CD14-positive monocyte (primary cell): Measurements from ENCODE around the gene ZDHHC7. TPM values are rescaled to one million over a fixed set of nuclear protein-coding genes. Genes with fewer than 3 reads are reported as not detected.
A peak's percentile ranks its signal among the peaks of the same experiment; 100 is the strongest.

ENCODE experiments used
- DNase-seq, 3 donors: peaks; one replicate each; pipeline ENCODE4 v3.0.0-alpha.2; 2011 to 2022
- H2AFZ ChIP-seq: 2 replicates; pipeline ENCODE4 v1.6.0; 2012; ENCODE audit warnings: mild to moderate bottlenecking, low read depth, low read length, inconsistent platforms; ENCODE audit not compliant: insufficient read depth, poor library complexity, severe bottlenecking
- H3K27ac ChIP-seq, 2 donors: 1 replicate in 1 of 2; 2 replicates in 1 of 2; pipeline ENCODE4 v1.5.1; 2012 to 2013; ENCODE audit warnings: low read length in 2 of 2, control low read depth in 1 of 2, inconsistent platforms in 1 of 2, low read depth in 1 of 2, mild to moderate bottlenecking in 1 of 2
- H3K27me3 ChIP-seq, 2 donors: one replicate each; pipeline versions ENCODE4 v1.6.0 to v1.6.1; 2011 to 2013; ENCODE audit warnings: low read length in 2 of 2; ENCODE audit not compliant: control insufficient read depth in 2 of 2, insufficient read depth in 2 of 2
- H3K36me3 ChIP-seq, 2 donors: replicated peaks in 1 of 2; 1 replicate in 1 of 2; 2 replicates in 1 of 2; pipeline versions ENCODE4 v1.5.1 to v1.6.1; 2012 to 2013; ENCODE audit warnings: low read length in 2 of 2, control low read depth in 1 of 2, inconsistent platforms in 1 of 2, mild to moderate bottlenecking in 1 of 2; ENCODE audit not compliant: insufficient read depth in 2 of 2, control insufficient read depth in 1 of 2
- H3K4me1 ChIP-seq, 2 donors: 1 replicate in 1 of 2; 2 replicates in 1 of 2; pipeline versions ENCODE4 v1.5.1 to v1.6.1; 2012 to 2013; ENCODE audit warnings: low read length in 2 of 2, control low read depth in 1 of 2, inconsistent platforms in 1 of 2, mild to moderate bottlenecking in 1 of 2, moderate library complexity in 1 of 2; ENCODE audit not compliant: insufficient read depth in 2 of 2, control insufficient read depth in 1 of 2
- H3K4me2 ChIP-seq: replicated peaks from 2 replicates; pipeline ENCODE3; 2012; ENCODE audit warnings: low read length, moderate library complexity, mild to moderate bottlenecking; ENCODE audit not compliant: poor library complexity, severe bottlenecking; ENCODE audit errors: extremely low read depth
- H3K4me3 ChIP-seq, 3 experiments: fragments of 200-600 bp in 1 of 3; sonication (generic) in 1 of 3; replicated peaks in 1 of 3; 1 replicate in 2 of 3; 2 replicates in 1 of 3; pipeline ENCODE4 v1.5.1; 2011 to 2013; ENCODE audit warnings: low read length in 3 of 3, mild to moderate bottlenecking in 3 of 3, control low read depth in 2 of 3, low read depth in 2 of 3, inconsistent platforms in 1 of 3, moderate library complexity in 1 of 3
- H3K79me2 ChIP-seq: 2 replicates; pipeline ENCODE4 v1.6.0; 2012; ENCODE audit warnings: mild to moderate bottlenecking, control low read depth, inconsistent platforms, low read length, moderate library complexity; ENCODE audit not compliant: insufficient read depth
- H3K9ac ChIP-seq: 2 replicates; pipeline ENCODE4 v1.6.0; 2017; ENCODE audit warnings: low read length, mild to moderate bottlenecking; ENCODE audit not compliant: insufficient read depth, poor library complexity, severe bottlenecking
- H3K9me3 ChIP-seq, 2 donors: replicated peaks in 1 of 2; 1 replicate in 1 of 2; 2 replicates in 1 of 2; pipeline versions ENCODE4 v1.5.1 to v1.6.1; 2012 to 2013; ENCODE audit warnings: low read length in 2 of 2, control low read depth in 1 of 2; ENCODE audit not compliant: control insufficient read depth in 1 of 2, insufficient read depth in 1 of 2
- H4K20me1 ChIP-seq: 2 replicates; pipeline ENCODE4 v1.6.0; 2012; ENCODE audit warnings: mild to moderate bottlenecking, low read length, control low read depth, moderate library complexity; ENCODE audit not compliant: insufficient read depth
- H3K27ac Mint-ChIP-seq, 7 donors: one replicate each; pipeline ENCODE4 v1.8.0; 2020; ENCODE audit warnings: mild to moderate bottlenecking in 7 of 7, mixed read lengths in 7 of 7, moderate library complexity in 6 of 7, inconsistent platforms in 2 of 7
- H3K27me3 Mint-ChIP-seq, 3 donors: one replicate each; pipeline ENCODE4 v1.8.0; 2021 to 2022; ENCODE audit warnings: low read depth in 3 of 3, mild to moderate bottlenecking in 3 of 3, mixed read lengths in 3 of 3, moderate library complexity in 3 of 3, inconsistent platforms in 1 of 3
- H3K36me3 Mint-ChIP-seq, 2 donors: one replicate each; pipeline ENCODE4 v1.8.0; 2020; ENCODE audit warnings: mixed read lengths in 2 of 2, inconsistent platforms in 1 of 2, mild to moderate bottlenecking in 1 of 2
- H3K4me1 Mint-ChIP-seq: one replicate; pipeline ENCODE4 v1.8.0; 2020; ENCODE audit warnings: mild to moderate bottlenecking, mixed read lengths
- H3K4me3 Mint-ChIP-seq, 2 donors: one replicate each; pipeline ENCODE4 v1.8.0; 2020; ENCODE audit warnings: mild to moderate bottlenecking in 2 of 2, mixed read lengths in 2 of 2, moderate library complexity in 1 of 2
- H3K9me3 Mint-ChIP-seq, 7 donors: one replicate each; pipeline ENCODE4 v1.8.0; 2020 to 2022; ENCODE audit warnings: mixed read lengths in 7 of 7, mild to moderate bottlenecking in 6 of 7, moderate library complexity in 6 of 7, inconsistent platforms in 2 of 7
- CTCF ChIP-seq: fragments of 200-600 bp; IDR thresholded peaks from one replicate; pipeline ENCODE4 v1.8.0; 2022; ENCODE audit warnings: antibody characterized with exemption, mild to moderate bottlenecking
- WGBS: methylation state at CpG from one replicate; pipeline ENCODE4 v1.1.5; 2013; ENCODE audit warnings: missing lambda C conversion rate; ENCODE audit not compliant: insufficient coverage; 5-methylcytosine and 5-hydroxymethylcytosine counted together
- intact Hi-C, 2 donors: fragments of 100-400 bp; cut with micrococcal nuclease; formaldehyde crosslinking; loops; one replicate each; pipeline versions ENCODE4 v1.15.0 to v1.15.1; 2023
- polyA plus RNA-seq, 3 donors: library from polyadenylated mRNA; depleted of rRNA in 1 of 3; unstranded in 2 of 3; stranded (reverse) in 1 of 3; fragments of 300-500 nt in 2 of 3; fragments of >200 nt in 1 of 3; fragmentation: Illumina TruSeq in 2 of 3; gene quantifications; 1 replicate in 2 of 3; 2 replicates in 1 of 3; pipeline ENCODE4 v1.2.3, GENCODE V29; 2012 to 2021

ZDHHC7 gene
- polyA plus RNA-seq, 3 donors: 99.7 to 189 (median 129) TPM

- Histone ChIP-seq H3K4me2 (peak overlapping the region; percentile 55), H3K27ac (peak overlapping the region; percentile 84 to 91), H3K4me3 (peak overlapping the region in 1 of 3 experiments; percentile 46), H3K79me2 (peaks cover 89% of the 10 kb centered on the region), H3K9me3 (no peaks in the 10 kb centered on the region), H4K20me1 (peaks cover 67% of the 10 kb centered on the region), H3K36me3 (peaks cover 71 to 87% of the 10 kb centered on the region in 2 donors), H3K27me3 (no peaks in the 10 kb centered on the region), H3K4me1 (peaks cover 55 to 70% of the 10 kb centered on the region in 2 donors), H3K9ac (peak overlapping the region; percentile 48), H2AFZ (no peak overlapping the region)
- H3K27me3 Mint-ChIP-seq: peaks cover 0 to 7% (median 0%) of the 10 kb centered on the region in 3 donors
- peaks cover 0 to 2% (median 0%) of the 10 kb centered on the region in 7 donors for H3K9me3 Mint-ChIP-seq
- 94% methylated on average over 7 of the region's 15 CpGs for WGBS
- H3K4me1 Mint-ChIP-seq: peaks cover 76% of the 10 kb centered on the region
- H3K4me3 Mint-ChIP-seq: peak overlapping the region in 1 of 2 donors; percentile 11
- intact Hi-C loops: loop anchor here in 1 of 2 donors (10.0 kb wide), 1 partner anchor 391 kb away; no protein-coding TSS in a partner anchor
- peak in 2 of 3 donors; percentile 23 to 36 for DNase-seq
- TF ChIP-seq CTCF: no peak
- peak overlapping the region; percentile 85 to 99 (median 97) for H3K27ac Mint-ChIP-seq
- H3K36me3 Mint-ChIP-seq: peaks cover 85 to 94% of the 10 kb centered on the region in 2 donors
These were observed 26.0 kb downstream of the ZDHHC7 start for GRCh38 chr16:84985079-84986065.

GRCh38 chr16:84982434-84982833, 28.9 kb downstream of the ZDHHC7 start:
- Histone ChIP-seq H3K9me3 (no peaks in the 10 kb centered on the region), H2AFZ (no peak overlapping the region), H4K20me1 (peaks cover 65% of the 10 kb centered on the region), H3K4me2 (peak overlapping the region; percentile 55), H3K9ac (peak overlapping the region; percentile 43), H3K27me3 (no peaks in the 10 kb centered on the region), H3K4me3 (peak overlapping the region in 1 of 3 experiments; percentile 38), H3K79me2 (peaks cover 81% of the 10 kb centered on the region), H3K27ac (peak overlapping the region; percentile 84 to 91), H3K4me1 (peaks cover 66 to 71% of the 10 kb centered on the region in 2 donors), H3K36me3 (peaks cover 69 to 87% of the 10 kb centered on the region in 2 donors)
- TF ChIP-seq CTCF: peak; percentile 61
- peak; percentile 72 to 76 (median 75) for DNase-seq
- H3K36me3 Mint-ChIP-seq: peaks cover 82 to 94% of the 10 kb centered on the region in 2 donors
- peak overlapping the region; percentile 59 to 71 for H3K4me3 Mint-ChIP-seq
- intact Hi-C loops: loop anchor here (2.0 to 10.0 kb wide), 4 partner anchors 45 to 388 kb away; partner anchors contain the start of gene KIAA0513 (in 1 of the 2)
- peaks cover 0 to 7% (median 2%) of the 10 kb centered on the region in 3 donors for H3K27me3 Mint-ChIP-seq
- H3K4me1 Mint-ChIP-seq: peaks cover 66% of the 10 kb centered on the region
- 31% methylated on average over 6 of the region's 9 CpGs for WGBS
- H3K9me3 Mint-ChIP-seq: peaks cover 0 to 2% (median 0%) of the 10 kb centered on the region in 7 donors
- peak overlapping the region; percentile 89 to 99 (median 97) for H3K27ac Mint-ChIP-seq
